IMR-90 (cell line): ENCODE results near the gene TAPT1. TPM values are rescaled to one million over a fixed set of nuclear protein-coding genes. Genes with fewer than 3 reads are reported as not detected.

Source experiments
- ATAC-seq: fragments of 200-7000 bp; cut with Tn5 transposase; 2 replicates; pipeline ENCODE4 v1.9.1; 2020; ENCODE audit warnings: low read depth, mild to moderate bottlenecking, moderate library complexity
- BruUV-seq: library from RNA; stranded (reverse); fragments of 400-500 nt; replicated peaks from 2 replicates; lab custom pipeline; 2021; lab: Mats Ljungman, UMichigan
- CTCF ChIA-PET: fragments of 300-600 bp; formaldehyde crosslinking; extraction: SDS; loops from one replicate; lab custom pipeline; 2021; ENCODE audit warnings: antibody characterized with exemption; lab: Yijun Ruan, JAX
- POLR2A ChIA-PET: fragments of 300-600 bp; sonication (Branson Sonifier 250); formaldehyde crosslinking; loops from one replicate; lab custom pipeline; 2022; ENCODE audit warnings: antibody characterized with exemption; ENCODE audit not compliant: unreplicated experiment; lab: Charles Lee
- DNase-seq: peaks from one replicate; pipeline ENCODE4 v3.0.0; 2013
- H2AFZ ChIP-seq: replicated peaks from 2 replicates; pipeline ENCODE3; 2013; ENCODE audit warnings: low read length, mild to moderate bottlenecking; ENCODE audit not compliant: poor library complexity
- H2AK5ac ChIP-seq: 2 replicates; pipeline ENCODE4 v1.6.1; 2013; ENCODE audit warnings: low read depth, low read length, inconsistent platforms
- H2AK9ac ChIP-seq: replicated peaks from 2 replicates; pipeline ENCODE3; 2013; ENCODE audit warnings: mild to moderate bottlenecking, low read depth, low read length, moderate library complexity; ENCODE audit not compliant: poor library complexity
- H2BK120ac ChIP-seq: 2 replicates; pipeline ENCODE4 v1.6.1; 2013; ENCODE audit warnings: low read depth, low read length, inconsistent platforms
- H2BK15ac ChIP-seq: 3 replicates; pipeline ENCODE4 v1.6.1; 2013; ENCODE audit warnings: low read depth, low read length, inconsistent platforms
- H2BK20ac ChIP-seq: 2 replicates; pipeline ENCODE4 v1.6.1; 2013; ENCODE audit warnings: low read depth, mild to moderate bottlenecking, inconsistent platforms, low read length, moderate library complexity
- H2BK5ac ChIP-seq: 2 replicates; pipeline ENCODE4 v1.6.1; 2013; ENCODE audit warnings: mild to moderate bottlenecking, low read depth, low read length, inconsistent platforms; ENCODE audit not compliant: poor library complexity, severe bottlenecking
- H3K14ac ChIP-seq: replicated peaks from 2 replicates; pipeline ENCODE4 v1.6.1; 2013; ENCODE audit warnings: low read depth, low read length, inconsistent platforms
- H3K18ac ChIP-seq: 2 replicates; pipeline ENCODE4 v1.6.1; 2013; ENCODE audit warnings: low read depth, low read length, control low read depth
- H3K23ac ChIP-seq: 2 replicates; pipeline ENCODE4 v1.6.1; 2013; ENCODE audit warnings: low read depth, low read length, inconsistent platforms
- H3K27ac ChIP-seq: 2 replicates; pipeline ENCODE4 v1.5.1; 2013; ENCODE audit warnings: mild to moderate bottlenecking, control low read depth, low read length; ENCODE audit not compliant: insufficient read depth
- H3K27me3 ChIP-seq: 2 replicates; pipeline ENCODE4 v1.6.1; 2013; ENCODE audit warnings: low read length; ENCODE audit not compliant: control insufficient read depth, insufficient read depth
- H3K36me3 ChIP-seq: 2 replicates; pipeline ENCODE4 v1.6.1; 2013; ENCODE audit warnings: low read length, mixed read lengths; ENCODE audit not compliant: control insufficient read depth, insufficient read depth
- H3K4ac ChIP-seq: 2 replicates; pipeline ENCODE4 v1.6.1; 2013; ENCODE audit warnings: low read depth, low read length, inconsistent platforms
- H3K4me1 ChIP-seq: 2 replicates; pipeline ENCODE4 v1.6.1; 2013; ENCODE audit warnings: low read length, mixed read lengths; ENCODE audit not compliant: control insufficient read depth, insufficient read depth
- H3K4me2 ChIP-seq: 2 replicates; pipeline ENCODE4 v1.6.1; 2013; ENCODE audit warnings: low read depth, mild to moderate bottlenecking, control low read depth, low read length, moderate library complexity
- H3K4me3 ChIP-seq: 2 replicates; pipeline ENCODE4 v1.5.1; 2013; ENCODE audit warnings: low read depth, mild to moderate bottlenecking, control low read depth, low read length, moderate library complexity; ENCODE audit not compliant: insufficient read depth
- H3K56ac ChIP-seq: 2 replicates; pipeline ENCODE4 v1.6.1; 2013; ENCODE audit warnings: low read length, inconsistent platforms; ENCODE audit not compliant: insufficient read depth; ENCODE audit errors: extremely low read depth
- H3K79me1 ChIP-seq, 2 experiments: 2 replicates each; pipeline ENCODE4 v1.6.1; 2013; ENCODE audit warnings: low read length in 2 of 2, inconsistent platforms in 1 of 2, low read depth in 1 of 2
- H3K9ac ChIP-seq: 2 replicates; pipeline ENCODE4 v1.6.1; 2013; ENCODE audit warnings: low read depth, low read length, control low read depth
- H3K9me1 ChIP-seq: 2 replicates; pipeline ENCODE4 v1.6.1; 2013; ENCODE audit warnings: low read length, inconsistent platforms; ENCODE audit not compliant: insufficient read depth
- H3K9me3 ChIP-seq: 2 replicates; pipeline ENCODE4 v1.6.1; 2013; ENCODE audit warnings: low read length; ENCODE audit not compliant: control insufficient read depth, insufficient read depth
- H4K20me1 ChIP-seq: 2 replicates; pipeline ENCODE4 v1.6.1; 2013; ENCODE audit warnings: low read length, inconsistent platforms; ENCODE audit not compliant: insufficient read depth
- H4K5ac ChIP-seq: 2 replicates; pipeline ENCODE4 v1.6.1; 2013; ENCODE audit warnings: mild to moderate bottlenecking, low read depth, low read length, control low read depth
- H4K8ac ChIP-seq, 2 experiments: 2 replicates each; pipeline ENCODE4 v1.6.1; 2013; ENCODE audit warnings: low read depth in 2 of 2, low read length in 2 of 2, control low read depth in 1 of 2, inconsistent platforms in 1 of 2
- H4K91ac ChIP-seq: 2 replicates; pipeline ENCODE4 v1.6.1; 2013; ENCODE audit warnings: low read depth, low read length, inconsistent platforms; ENCODE audit not compliant: insufficient read depth
- FOS ChIP-seq: fragments of 150-350 bp; IDR thresholded peaks from 2 replicates; pipeline ENCODE4 v1.6.1; 2016; ENCODE audit warnings: low read depth, low read length
- WGBS, 2 experiments: methylation state at CpG; one replicate each; pipeline versions ENCODE4 v1.1.5 to v1.1.7; 2013; ENCODE audit warnings: missing lambda C conversion rate in 2 of 2; ENCODE audit not compliant: insufficient read length in 1 of 2; ENCODE audit errors: extremely low coverage in 2 of 2; 5-methylcytosine and 5-hydroxymethylcytosine counted together
- dilution Hi-C: fragments of 300-500 bp; cut with HindIII; formaldehyde crosslinking; loops from one replicate; pipeline ENCODE4 v1.14.3; 2018; ENCODE audit warnings: low sequenced_read_pairs; ENCODE audit not compliant: unreplicated experiment
- in situ Hi-C: fragments of 300-500 bp; cut with MboI; formaldehyde crosslinking; loops from 3 replicates; pipeline ENCODE4 v1.14.3; 2019; ENCODE audit warnings: low sequenced_read_pairs, inconsistent platforms, mixed read lengths
- intact Hi-C: fragments of 100-400 bp; cut with micrococcal nuclease; formaldehyde crosslinking; loops from 2 replicates; pipeline ENCODE4 v1.10.0; 2022
- polyA plus RNA-seq, 3 experiments: library from polyadenylated mRNA; depleted of rRNA; stranded (reverse); fragments of >200 nt; gene quantifications; 2 replicates each; pipeline ENCODE4 v1.2.3, GENCODE V29; 2012; ENCODE audit warnings: low replicate concordance in 1 of 3
- total RNA-seq: library from RNA; depleted of rRNA; stranded (reverse); fragments of >200 nt; gene quantifications from 2 replicates; pipeline ENCODE4 v1.2.3, GENCODE V29; 2012

Gene TAPT1
- total and polyA plus RNA-seq, 2 of the 4 experiments (the other 2 are of a cell fraction) = 5.6 to 12.2 TPM

DNA sequence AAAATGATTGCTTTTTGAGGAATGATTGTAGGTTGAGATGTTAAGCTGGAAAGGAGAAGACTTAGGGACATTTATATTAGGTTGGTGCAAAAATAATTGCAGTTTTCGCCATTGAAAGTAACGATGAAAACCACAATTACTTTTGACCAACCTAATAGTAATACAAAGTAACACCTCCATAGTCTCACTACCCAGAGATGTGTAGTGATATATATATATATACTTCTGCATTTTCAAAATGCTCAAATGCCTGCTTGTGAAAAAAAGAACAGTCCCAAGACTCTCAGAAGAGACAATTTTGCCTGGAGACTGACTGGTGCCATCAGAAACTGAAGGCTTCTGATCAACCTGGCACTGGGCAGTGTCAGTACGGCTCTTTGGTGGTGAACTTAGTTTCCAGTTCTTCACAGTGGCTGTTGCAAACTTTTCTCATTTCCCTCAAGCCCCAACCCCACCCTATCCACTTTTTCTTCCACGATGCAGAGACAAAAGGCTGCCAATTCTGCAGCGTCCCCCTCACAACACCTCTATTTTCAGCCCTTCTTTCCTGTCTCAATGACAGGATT is 35.1 kb upstream of the TAPT1 start:
- Histone ChIP-seq H3K4ac (no peak overlapping the region), H4K20me1 (no peaks in the 10 kb centered on the region), H3K14ac (no peak overlapping the region), H3K18ac (no peak overlapping the region), H3K4me3 (no peak overlapping the region), H4K5ac (no peak overlapping the region), H3K56ac (no peak overlapping the region), H2AK9ac (no peak overlapping the region), H3K4me2 (no peak overlapping the region), H3K23ac (no peak overlapping the region), H2BK5ac (no peak overlapping the region), H2AK5ac (no peak overlapping the region), H4K8ac (no peak overlapping the region), H2BK120ac (no peak overlapping the region), H3K9ac (no peak overlapping the region), H2AFZ (no peak overlapping the region), H3K4me1 (no peaks in the 10 kb centered on the region), H2BK20ac (no peak overlapping the region), H3K27me3 (no peaks in the 10 kb centered on the region; the same call in 1 of the 2 replicates), H4K91ac (no peak overlapping the region), H3K9me3 (no peaks in the 10 kb centered on the region), H3K9me1 (no peaks in the 10 kb centered on the region), H3K27ac (no peak overlapping the region), H3K36me3 (0 out of 2 replicates have a peak, but pooled peaks cover 2% of the 10 kb centered on the region), H3K79me1 (no peaks in the 10 kb centered on the region), H2BK15ac (no peak overlapping the region)
- in situ Hi-C loops = no loop called here
- ATAC-seq (no peak), DNase-seq (no peak)
- intact Hi-C loops = loop anchor here (5.0 to 10.0 kb wide), 2 partner anchors 34 to 457 kb away; partner anchors contain the start of gene TAPT1
- no CpG with 5 or more reads among the region's 5 CpGs for WGBS, 2 experiments
- dilution Hi-C loops = no loop called here
- POLR2A ChIA-PET = no interaction called here
- TF ChIP-seq FOS = no peak
- CTCF ChIA-PET = no interaction called here
- no TSS peak for BruUV-seq
